GM19025 (cell line): ENCODE results near the gene PPP1R1A.

Experiments
- ATAC-seq: cut with Tn5 transposase; IDR thresholded peaks from one replicate; pipeline ENCODE4 v1.9.1; 2021; ENCODE audit warnings: mild to moderate bottlenecking, low read depth, moderate library complexity; ENCODE audit not compliant: unreplicated experiment

The PPP1R1A gene

DNA sequence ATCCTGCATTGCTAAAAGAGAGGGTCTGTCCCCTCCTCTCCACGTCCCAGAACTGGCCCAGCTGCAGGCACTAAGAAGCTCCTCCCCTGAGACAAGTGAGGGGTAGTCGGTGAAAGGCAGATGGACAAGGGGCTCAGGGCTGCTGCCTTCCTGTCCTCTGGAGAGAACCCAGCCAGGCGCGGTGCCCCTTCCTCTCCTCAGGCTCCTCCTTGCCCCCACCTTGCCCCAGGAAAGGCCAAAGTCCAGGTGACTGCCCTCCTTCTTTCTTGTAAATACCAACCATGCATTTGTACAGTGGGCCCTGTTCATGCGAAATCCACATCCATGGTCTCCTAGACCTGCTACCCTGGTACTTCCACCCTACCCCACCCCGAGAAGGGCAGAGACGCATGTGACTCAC is 9.7 kb downstream of the PPP1R1A start:
- ATAC-seq: no peak

DNA sequence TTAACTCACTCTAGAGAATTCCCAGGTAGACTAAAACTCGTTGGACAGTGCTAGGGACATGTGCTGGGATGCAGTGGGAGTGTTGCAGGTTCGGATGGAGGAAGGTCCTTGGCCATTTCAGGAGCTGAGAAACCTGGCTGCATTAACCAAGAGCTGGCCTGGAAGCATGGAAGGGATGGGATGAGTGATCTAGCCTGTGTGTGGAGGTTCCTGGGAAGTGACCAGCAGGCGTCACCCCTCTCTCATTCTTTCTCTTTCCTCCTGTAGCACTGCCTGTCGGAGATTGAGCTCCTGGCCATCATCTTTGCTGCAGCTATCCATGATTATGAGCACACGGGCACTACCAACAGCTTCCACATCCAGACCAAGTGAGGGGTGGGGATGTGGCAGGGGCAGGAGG is 15.6 kb downstream of the PPP1R1A start:
- no peak for ATAC-seq

DNA sequence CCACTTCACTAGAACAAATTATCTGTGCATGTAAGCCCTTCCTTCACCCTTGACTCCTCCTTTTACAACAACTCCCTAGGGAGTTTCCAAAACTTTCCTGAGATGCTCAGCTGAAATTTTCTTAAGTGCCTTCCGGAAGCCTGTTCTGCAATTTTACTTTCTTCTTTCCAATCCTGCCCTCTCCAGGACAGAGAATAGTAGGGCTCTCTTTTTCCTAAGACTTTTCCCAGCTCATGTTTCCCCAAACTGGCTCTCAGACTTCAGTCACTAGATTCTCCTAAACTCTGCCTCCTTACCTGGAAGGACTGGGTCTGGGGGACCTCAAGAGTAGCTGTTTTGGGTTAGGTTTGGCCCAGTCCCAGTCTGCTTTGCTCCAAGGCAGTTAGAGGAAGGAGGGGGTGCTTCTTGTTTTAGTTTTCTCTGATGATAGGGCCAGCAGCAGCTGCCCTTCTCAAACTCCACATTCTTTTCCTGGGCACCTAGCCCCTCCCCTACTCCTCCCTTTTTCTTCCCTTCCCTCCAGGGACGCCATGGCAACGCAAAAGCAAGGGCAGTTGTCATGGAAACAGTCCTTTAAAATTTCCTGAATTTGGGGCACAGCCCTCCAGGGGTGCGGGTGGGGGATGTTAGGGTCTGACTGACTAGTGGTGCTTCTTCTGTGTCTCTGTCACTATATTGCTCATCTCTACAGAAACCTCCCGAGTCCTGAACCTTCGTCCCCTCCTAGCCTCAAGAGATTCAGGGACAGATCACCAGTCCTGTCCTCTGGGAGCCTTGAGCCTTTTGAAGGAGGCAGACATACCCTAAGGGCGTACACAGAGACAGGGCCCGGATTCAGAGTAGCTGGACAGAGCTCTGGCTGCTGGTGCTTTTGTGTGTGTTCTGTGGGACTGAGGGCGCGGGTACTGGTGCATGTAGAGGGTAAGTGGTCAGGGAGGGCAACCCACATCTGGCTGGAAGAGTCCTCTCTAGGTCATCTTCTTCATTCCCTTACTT is 17.0 kb downstream of the PPP1R1A start:
- no peak for ATAC-seq

DNA sequence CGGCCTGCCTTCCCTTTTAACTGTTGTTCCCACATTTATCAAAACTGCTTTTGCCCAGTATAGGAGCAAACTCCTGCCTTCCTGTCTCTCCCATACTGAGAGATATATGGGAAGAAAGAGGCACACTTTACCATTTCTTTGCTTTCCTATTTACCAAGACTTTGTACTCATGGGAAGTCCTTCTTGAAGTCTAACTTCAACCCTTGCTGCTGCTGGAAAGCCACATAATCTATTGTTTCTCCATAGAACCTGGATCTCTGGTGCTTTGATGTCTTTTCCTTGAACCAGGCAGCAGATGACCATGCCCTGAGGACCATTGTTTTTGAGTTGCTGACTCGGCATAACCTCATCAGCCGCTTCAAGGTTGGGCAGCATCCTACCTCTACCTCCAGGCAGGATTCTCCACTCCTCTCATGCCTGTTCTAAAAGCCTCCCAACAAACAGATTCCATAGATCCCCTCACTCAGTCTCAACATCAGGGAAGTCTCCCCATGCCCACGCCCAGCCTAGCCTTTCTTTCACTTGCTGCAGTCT is 18.4 kb downstream of the PPP1R1A start:
- no peak for ATAC-seq

DNA sequence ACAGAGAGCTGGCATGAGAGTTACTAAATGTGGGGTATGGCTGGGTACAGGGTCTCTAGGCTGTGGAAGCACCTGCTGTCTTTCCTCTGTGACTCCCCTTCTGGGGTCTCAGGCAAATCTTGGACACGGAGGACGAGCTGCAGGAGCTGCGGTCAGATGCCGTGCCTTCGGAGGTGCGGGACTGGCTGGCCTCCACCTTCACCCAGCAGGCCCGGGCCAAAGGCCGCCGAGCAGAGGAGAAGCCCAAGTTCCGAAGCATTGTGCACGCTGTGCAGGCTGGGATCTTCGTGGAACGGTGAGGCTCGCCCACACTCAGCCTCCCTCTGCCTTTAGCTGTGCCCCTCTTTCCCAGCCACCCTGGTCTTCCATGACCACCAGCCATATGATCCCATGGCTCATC is 19.4 kb downstream of the PPP1R1A start:
- ATAC-seq: no peak

DNA sequence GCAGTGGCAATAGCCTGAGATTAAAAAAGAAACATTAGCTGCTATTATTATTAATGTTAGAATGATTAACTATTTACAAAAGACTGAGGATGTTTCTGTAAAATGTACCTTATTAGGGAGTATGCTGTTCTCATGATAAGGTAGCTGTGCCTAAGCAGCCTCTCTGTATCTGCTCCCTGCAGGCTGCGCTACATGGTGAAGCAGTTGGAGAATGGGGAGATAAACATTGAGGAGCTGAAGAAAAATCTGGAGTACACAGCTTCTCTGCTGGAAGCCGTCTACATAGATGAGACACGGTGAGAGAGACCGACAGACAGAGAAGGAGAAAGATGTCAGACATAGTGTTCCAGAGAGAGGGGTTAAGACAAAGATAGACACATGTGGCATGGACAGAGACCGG is 21.7 kb downstream of the PPP1R1A start:
- no peak for ATAC-seq

DNA sequence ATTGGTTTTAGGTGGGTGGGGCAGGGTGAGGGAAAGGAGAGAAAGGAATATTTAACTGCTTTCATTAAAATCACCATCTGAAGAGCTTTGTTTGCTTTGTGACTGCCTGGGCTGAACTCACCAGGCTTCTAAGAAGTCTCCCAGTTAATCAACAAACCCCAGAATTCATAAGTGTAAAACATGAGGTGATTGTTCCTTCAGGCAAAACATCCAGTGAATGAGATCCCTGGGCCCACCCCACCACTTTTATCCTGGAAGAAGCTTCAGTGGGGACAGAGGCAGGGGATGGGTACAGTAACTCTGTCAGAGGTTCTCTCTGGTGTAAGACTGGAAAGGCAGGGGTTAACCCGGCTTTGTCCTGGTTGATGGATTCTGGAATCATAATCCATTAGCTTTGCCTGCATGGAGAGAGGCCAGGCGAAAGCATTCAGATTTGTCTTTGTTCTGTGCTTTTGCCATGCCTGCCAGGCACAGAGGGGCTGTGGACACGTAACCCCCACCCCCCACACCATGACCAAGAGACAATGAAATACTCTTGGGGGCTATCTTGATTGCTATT is 22.4 kb downstream of the PPP1R1A start:
- ATAC-seq: no peak

DNA sequence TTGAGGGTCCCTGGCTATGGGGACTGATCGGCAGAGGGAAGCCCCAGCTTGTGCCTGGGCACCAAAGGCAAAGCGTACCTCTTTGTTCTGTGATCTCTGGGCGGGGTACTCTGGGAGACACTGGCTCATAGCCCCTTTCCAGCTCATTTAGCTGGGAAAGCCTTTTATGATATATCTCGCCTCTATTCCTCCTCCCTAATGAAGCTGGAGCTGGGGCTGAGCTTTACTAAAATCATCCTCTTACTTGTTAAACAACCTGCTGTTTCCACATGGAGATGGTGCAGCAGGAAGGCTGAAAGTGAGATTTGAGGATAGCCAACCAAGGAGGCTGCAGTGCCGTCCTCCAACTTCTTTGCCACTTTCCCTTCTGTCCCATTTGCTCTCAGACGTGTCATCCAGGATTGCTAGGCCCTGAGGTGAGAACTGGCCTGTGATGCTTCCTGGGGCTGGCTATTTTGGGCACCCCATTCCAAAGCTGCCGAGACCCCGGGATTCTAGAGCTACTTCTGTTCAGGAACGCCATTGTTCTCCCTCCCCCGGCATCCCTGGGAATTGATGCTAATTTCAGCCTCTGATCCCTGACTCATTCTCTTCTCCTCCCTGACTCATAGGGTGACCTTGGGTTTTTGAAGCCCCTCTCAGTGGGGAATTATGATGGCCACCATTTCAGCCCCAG is 23.0 kb downstream of the PPP1R1A start:
- ATAC-seq: no peak

DNA sequence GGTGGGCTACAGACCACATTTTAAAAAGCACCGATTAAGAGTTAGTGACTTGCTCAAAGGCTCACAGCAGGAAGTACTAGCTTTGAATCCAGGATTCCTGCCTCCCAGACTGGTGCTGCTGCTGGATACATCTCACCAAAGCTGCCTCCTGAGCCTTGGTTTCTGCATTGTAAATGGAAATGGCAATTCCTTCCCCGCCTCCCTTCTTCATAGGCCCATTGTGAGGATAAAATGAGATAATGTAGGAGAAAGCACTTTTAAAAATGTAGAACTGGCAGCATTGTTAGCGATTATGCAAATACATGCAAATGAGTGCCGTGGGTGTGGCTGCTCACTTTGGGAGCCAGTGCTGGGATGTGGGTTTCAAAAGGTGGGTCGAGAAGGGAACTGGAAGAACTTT is 23.7 kb downstream of the PPP1R1A start:
- ATAC-seq: no peak

DNA sequence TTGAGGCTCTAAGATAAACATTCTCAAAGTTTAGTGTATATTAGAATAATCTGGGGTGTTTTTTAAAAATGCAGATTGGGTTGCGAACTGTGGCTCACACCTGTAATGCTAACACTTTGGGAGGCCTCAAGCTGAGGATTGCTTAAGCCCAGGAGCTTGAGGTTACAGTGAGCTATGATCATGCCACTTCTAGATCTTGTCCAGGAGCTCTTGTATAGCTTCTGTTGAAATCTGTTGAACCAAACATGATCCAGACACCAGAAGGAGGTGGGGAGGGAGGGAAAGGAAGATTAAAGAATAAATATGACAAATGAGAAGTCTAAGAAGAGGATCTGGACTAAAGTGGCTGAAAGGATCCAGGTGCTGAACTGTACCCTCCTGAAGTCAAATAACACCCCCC is 24.7 kb downstream of the PPP1R1A start:
- ATAC-seq: no peak

DNA sequence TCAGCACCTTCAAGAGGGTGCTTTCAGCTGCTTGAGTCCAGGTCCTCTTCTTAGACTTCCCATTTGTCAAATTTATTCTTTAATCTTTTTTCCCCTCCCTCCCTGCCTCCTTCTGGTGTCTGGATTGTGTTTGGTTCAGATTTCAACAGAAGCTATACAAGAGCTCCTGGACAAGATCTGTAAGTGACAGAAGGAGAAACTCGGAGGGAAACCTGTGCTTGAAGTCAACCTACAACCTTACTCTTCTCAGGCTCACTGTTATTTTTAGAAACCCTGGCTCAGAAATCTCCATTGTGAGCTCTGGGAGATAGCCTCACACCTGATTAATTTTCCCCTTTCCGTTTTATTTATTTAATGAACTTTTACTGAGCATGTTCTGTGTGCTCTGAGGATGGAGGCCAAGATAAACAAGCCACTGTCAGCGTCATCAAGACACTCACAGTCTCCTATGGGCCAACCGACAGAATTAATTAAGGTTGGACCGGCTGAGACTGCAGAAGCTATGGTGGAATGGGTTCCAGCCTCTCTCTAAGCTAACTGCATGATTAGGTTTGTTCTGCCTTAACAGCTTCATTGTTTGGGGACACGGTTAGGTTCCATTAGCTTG is 25.6 kb downstream of the PPP1R1A start:
- ATAC-seq: no peak

DNA sequence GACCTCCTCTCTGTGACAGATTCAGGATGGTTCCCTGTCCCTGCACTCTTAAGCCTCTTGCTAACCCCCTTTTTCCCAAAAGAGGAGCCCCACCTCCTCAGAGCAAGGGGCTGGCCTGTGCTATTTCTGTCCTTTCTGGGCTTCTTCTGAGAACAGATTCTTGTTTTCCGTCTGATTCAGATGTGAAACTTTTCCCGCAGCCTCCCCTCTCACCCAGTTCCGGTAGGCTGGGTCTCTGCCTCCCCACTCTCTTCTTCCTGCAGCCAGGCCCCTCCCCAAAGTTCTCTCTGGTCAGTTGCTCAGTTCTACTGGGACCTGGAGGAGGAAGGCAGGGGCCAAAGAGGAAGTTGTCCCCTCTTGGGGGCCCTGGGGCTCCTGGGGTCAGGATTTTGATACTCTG is 27.3 kb downstream of the PPP1R1A start:
- ATAC-seq: no peak

DNA sequence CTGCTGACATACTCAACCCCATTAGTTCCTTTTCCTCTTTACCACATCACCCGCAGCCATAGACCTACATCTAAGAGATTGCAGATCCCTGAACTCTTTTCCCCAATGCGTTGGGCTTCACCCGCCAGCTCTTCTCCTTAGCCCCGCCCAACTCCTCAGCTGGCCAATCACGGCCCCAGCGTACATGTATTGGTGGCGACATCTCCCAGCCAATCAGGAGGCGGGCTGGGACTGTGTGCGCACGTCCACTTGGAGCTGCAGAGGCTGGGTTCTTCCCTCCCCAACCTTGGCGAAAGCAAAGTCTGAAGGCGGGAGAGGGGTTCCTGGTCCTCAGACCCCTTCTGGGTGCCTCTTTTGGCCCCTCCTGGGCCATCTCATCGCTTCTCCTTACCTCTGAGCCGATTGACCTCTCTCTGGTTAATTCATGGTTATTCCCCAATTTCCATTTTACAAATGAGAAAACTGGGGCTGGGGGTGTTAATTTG is 28.0 kb downstream of the PPP1R1A start:
- ATAC-seq: peak; percentile 100

DNA sequence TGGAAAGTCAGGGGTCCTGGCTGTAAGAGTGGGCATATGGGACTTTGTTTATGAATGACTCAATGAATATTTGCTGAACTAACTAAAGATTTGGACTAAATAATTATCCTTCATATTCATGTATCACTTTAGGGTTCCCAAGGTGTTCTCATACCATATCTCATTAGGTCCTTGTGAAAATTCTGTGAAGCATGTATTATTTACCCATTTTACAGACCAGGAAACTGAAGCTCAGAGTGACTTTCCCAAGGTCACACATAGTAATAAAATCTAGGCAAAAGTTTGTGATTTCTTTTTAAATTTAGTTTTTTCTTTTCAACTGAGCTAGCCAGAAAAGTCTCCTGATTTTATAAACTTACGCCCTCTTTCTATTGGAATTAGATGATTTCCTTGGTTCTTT is 29.7 kb downstream of the PPP1R1A start:
- ATAC-seq: no peak

DNA sequence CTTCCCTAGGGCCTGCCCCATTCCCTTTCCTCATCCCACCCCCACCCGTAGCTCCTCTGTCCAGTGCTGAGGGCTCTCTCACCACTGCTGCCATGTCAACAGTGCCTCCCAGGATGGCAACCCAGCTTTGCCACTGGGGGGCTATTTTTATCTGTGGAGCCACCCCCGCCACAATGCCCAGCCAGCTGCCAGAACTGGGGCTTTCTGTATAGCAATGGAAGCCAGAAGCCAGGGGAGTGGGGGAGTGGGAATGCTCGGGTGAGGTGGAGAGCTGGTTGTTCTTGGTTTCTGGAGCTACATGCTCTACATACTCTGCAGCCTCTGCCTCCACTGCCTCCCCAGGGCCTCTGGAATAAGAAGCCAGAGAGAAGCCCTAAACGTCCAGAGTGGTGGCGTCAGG is 30.1 kb downstream of the PPP1R1A start:
- no peak for ATAC-seq

DNA sequence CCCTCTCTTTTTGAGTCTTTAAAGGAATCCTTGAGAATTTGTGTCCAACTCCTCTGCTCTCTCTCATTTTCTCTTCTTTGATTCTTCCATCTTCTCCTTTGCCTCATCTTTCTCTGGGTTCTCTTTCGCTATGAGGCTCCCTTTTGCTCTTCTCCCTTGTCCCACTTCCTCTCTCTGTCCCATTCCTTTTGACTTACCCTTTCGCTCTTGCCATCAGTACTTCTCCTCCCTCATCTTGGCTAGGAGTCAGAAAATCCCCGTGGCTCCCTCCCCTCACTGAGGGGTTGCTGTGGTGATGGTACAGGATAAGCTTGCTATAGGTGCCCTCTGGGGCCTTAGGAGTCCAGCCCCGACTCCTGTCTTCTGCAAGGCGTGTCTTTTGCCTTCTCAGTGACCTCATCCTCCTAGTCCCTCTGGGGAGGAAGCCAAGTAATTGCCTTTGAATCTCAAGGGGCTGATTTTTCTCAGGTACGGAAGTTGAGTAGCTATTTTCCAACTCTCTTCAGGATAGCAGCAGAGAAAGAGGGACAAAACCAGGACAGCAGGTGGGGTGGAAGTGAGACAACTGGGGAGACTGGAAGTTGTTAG is 32.7 kb downstream of the PPP1R1A start:
- ATAC-seq: no peak

DNA sequence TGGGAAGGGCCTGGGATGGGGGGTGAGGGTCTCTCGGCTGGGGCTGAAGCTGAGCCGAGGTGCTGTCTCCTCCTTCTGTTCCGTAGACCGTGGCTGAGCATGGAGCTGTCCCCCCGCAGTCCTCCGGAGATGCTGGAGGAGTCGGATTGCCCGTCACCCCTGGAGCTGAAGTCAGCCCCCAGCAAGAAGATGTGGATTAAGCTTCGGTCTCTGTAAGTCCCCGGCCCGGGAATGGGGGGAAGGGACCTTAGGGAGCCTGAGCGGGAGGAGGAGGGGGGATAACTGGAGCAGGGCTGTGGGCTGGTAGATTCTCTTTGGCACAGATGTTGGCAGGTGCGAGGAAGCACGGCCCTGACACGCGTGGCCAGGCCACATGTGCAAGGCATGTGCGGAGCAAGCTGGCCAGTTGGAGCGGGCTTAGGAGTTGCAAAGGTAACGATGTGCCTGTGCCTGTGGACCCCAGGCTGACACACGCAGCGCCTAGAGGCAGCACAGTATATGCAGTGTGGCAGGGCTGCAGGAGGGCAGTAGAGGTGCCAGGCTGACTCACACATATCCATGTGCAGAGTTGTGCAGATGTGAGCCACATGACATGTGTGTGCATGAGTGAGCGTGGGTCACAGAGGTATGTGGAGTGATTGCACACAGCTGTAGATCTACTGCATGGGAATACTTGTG is 38.5 kb downstream of the PPP1R1A start:
- no peak for ATAC-seq

DNA sequence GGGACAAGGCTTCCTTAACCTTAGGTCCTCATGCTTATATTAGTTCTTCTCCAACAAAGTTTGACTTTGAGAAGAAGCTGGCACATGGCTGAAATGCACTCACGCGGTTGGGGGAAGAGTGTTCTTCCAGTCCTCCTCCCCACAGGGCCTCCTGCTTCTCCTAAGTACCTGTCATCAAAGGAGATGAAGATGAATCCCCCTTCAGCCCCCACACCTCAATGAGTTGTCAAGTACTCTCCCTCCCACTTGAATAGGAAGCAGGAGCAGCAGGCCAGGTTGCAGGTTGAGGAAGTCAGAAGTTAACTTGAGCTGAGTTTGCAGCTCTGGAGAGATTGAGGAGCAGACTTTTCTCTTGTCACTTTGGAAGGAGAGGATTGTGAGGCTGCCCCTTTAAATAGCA is 41.9 kb downstream of the PPP1R1A start:
- ATAC-seq: no peak

DNA sequence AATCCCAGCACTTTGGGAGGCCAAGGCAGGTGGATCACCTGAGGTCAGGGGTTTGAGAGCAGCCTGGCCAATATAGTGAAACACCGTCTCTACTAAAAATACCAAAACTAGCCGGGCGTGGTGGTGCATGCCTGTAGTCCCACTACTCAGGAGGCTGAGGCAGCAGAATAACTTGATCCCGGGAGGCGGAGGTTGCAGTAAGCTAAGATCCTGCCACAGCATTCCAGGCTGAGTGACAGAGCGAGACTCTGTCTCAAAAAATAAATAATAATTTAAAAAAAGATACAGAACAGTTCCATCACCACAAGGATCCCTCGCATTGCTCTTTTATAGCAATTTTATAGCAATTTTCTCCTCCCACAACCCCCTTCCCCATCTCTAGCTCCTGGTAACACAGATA is 43.7 kb downstream of the PPP1R1A start:
- no peak for ATAC-seq

DNA sequence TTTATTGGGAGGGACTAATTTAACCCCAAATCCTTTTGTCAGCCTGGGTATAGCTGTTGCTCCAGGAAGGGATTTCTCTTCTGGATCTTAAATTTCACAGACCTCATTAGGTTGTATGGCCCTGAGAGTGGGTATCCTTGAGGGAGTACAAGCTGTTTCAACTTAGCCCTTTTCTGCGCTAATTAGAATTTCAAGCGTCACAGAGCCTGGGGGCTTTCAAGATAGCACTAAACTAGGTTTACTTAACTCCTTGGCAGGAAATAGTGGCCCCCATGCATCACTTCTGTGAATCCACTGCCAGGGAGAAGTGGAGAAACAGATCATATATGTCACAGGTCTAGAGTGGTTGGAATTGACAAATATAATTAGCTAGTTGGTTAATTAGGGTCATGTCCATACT is 44.9 kb downstream of the PPP1R1A start:
- no peak for ATAC-seq
